HT1080 (cell line): Measurements from ENCODE around the gene EPB42. TPM values are rescaled to one million over a fixed set of nuclear protein-coding genes. Genes with fewer than 3 reads are reported as not detected.
A peak's percentile ranks its signal among the peaks of the same experiment; 100 is the strongest.

Experiments used
- DNase-seq: peaks from one replicate; pipeline ENCODE4 v3.0.0-alpha.2; 2015; ENCODE audit warnings: low read depth
- polyA plus RNA-seq, 2 experiments: library from polyadenylated mRNA; depleted of rRNA; stranded (reverse); fragments of >200 nt; gene quantifications; 2 replicates each; pipeline ENCODE4 v1.2.3, GENCODE V29; 2015
- total RNA-seq: library from RNA; depleted of rRNA; stranded (reverse); fragments of >200 nt; shearing (Covaris generic); gene quantifications from 2 replicates; pipeline ENCODE4 v1.2.3, GENCODE V29; 2014; rRNA removed

Gene EPB42
- not detected in 2 replicates for total RNA-seq
- polyA plus RNA-seq (2015; cell fraction: cytosol; rRNA removed): not detected in 2 replicates
- polyA plus RNA-seq (2015; cell fraction: nucleus; rRNA removed): not detected in 2 replicates

DNA sequence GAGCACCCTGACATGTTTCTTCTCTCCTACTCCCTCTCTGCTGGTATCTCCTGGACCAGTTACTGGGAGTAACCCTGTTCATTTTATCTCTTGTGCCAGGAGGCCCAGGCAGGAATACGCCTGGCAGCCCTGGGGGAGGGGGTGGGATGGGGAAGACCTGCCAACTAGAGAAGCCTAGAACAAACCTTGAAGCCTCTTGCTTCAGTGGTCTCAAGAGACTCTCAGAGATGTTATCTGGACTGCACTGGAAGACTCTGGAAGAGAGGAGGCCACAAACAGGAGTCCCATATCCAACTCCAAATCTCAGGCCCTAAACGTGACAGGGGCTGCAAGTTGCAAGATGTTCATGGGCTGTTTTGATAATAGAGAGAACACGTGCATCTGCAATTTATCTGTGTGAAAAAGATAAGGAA is at the start of gene EPB42:
Gene EPB42 (minus strand): TSS at position 28 of the 413 bp plus-strand sequence. CDS start 193 bp downstream, outside the sequence.
- no peak for DNase-seq

GRCh38 chr15:43270113-43270665 is 49.4 kb upstream of the EPB42 start:
- no peak for DNase-seq

DNA sequence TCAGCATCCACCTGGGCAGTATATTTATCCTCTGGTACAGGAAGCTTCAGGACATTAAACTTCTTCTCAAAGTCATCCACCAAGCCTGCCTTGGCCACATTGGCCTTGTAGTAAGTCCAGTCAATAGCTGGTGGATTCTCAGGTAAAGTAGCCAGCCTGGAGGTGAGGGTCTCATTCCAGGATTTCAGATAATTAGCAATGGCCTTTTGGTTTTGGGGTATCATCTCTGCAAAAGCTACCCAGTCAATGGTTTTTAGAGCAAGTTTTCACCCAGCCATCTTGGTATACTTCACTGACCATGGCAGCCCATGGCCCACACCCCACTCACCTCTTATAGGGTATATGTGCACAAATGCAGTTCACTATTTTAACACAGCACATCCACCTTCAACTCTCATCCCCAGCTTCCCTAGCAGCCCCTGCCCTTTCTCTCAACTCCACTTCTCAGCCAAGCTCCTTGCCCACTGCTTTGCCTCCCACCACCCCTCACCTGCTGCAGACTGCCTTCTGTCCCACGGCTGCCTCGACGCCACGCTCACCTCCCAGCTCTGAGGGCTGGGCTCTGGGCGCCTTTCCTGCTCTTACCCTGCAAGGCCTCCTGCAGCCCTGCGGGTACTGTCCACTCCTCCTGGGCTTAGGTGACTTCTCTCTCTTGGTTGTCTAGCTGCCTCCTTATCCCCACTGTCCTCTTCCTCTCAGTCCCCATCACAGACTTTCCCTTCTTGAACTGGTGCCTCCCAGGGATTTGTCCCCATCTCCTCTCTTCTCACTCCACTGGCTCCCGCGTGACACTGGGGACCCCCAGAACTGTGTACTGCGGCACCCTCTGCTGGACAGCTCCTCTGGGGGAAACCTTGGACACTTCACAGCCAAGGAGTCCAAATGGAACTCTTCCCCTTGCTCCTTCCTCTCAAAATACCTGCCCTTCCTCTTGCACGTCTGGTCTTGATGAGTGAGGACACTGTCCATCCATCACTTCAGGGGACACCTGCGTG is 47.6 kb upstream of the EPB42 start:
- peak; percentile 17 for DNase-seq

DNA sequence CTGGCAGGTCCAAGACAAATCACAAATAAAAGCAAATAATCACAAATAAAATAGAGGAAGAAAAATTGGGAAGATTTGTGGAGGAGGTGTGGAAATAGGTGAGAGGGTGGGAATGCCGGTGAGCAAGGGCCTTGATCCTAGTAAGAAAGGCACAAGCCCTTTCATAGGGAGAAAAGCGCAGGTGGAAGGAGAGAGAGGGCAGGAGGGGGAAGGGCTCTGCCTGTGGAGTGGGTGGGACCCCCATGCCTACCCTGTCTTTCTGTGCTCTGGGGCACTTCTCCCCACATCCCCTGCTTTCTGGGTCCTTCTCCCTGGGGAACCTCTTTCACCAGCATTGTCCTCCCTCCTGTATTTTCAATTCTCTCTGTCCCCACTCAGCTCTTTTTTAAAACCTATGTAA is 46.6 kb upstream of the EPB42 start:
- DNase-seq: no peak

GRCh38 chr15:43266834-43267233 is 46.0 kb upstream of the EPB42 start, which contains the start of gene TGM5:
TSS of gene TGM5 (minus strand) at chr15:43266928. CDS start at chr15:43266849, 79 bp downstream.
- no peak for DNase-seq

GRCh38 chr15:43266386-43266785 is 45.6 kb upstream of the EPB42 start:
- DNase-seq: no peak

DNA sequence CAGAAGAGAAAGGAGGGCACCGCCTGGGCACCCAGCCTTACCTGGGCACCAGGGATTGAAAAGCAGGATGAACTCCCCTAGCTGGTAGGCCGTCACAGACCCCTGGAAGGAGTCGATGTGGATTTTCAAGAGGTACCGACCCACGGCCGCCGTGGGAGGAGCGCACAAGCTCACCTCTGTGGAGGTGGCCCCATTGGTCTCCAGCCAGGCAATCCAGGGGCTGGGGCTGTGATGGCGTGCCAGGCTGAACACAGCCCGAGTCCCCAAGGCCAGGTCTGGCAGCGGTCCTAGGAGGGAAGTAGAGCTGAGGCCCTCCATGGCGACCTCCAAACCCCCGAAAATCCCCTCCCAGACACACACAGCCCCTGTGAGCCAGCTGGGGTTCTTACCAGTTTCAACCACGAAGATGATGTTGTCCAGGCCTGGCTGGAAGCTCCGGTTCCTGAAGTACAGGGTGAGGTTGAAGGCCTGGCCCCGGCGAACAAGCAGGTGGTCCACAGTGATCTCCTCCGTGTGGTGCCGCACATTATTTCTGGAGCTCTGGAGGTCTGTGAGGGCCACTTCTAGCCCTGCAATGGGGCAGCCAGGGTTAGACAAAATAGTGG is 39.3 kb upstream of the EPB42 start:
- no peak for DNase-seq

DNA sequence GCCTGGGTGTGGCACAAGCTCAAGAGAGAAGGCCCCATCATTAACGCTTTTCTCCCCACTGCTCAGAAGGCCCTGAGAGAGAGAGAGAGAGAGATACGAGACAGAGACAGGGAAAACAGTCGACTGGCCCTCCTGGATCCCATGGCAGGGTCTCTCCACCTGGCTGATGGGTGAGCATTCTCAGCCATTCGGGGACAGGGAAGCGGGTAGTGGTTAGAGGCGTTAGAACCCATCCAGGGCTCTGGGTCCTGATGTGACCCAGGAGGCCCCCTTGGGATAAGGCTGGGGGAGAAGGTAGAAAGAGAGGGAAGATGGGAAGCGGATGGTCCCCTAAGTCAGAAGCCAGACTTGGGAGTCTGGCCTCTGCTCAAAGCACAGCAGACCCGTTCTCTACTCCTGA is 38.0 kb upstream of the EPB42 start:
- DNase-seq: no peak

GRCh38 chr15:43256341-43256740 is 35.5 kb upstream of the EPB42 start:
- no peak for DNase-seq

- no peak for DNase-seq
These were observed 34.6 kb upstream of the EPB42 start for GRCh38 chr15:43255376-43255775.

DNA sequence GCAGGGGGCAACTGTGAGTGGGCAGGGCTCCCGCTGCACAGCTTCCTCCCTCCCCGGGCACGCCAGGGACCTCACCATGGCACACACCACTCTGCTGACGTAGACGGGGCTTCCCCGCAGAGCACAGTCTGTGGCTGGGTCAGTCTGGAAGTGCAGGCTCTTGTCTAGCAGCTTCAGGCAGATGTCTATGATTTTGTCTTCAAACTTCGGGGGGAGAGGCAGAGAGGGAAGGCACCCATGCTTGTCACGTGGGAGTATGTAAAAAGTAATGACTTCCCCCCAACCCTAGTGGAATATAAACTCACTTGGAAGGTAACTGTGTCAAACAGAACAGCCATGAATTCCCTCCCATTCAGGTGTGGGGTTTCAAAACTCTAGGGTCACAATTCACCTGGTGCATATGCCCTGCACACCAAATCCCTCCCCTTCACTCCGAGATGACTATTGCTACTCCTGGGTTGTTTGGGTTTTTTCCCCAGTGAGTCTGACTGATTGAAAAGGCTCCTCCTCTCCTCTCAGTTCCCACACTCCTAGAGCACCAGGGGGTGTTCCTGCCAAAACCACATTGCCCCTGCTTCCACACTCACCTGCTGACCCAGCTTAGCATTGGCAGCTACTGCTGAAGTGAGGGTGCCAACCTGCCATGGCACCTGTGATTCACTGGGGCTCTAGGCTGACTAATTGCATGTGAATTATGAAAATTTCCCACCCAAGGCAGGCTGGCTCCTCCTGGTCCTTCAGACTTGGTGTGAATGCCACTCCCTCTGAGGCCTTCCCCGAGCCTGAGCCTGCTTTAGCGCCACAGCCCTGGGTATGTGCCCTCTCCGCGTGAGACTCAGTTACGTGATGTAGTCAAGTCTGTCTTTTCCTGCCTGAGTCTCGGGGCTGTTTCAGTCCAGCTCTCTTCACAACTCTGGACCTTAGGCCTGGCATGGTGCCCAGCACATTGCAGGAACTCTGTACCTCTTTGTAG is 32.9 kb upstream of the EPB42 start:
- DNase-seq: peak; percentile 93

DNA sequence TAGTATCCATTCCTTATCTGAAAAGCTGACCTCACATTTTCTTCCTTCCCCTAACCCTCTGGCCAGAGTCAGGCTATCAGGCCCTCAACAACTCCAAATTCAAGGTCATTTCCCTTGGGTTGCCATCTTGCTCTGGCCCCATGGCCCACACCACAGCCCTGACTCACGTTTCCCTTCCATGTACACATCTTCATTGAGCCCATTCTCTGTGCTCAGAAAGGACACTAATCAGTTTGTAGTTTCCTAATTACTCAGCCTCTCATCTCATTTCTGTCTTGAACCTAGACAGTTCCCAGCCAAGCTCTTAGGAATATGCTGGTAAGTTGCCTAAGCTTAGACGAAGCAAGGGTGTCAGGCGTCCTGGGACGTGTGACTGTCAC is 31.0 kb upstream of the EPB42 start:
- DNase-seq: peak; percentile 28

GRCh38 chr15:43251185-43251870 is 30.5 kb upstream of the EPB42 start:
- DNase-seq: peak; percentile 26

- DNase-seq: no peak
These were observed 30.0 kb upstream of the EPB42 start for GRCh38 chr15:43250785-43251184.

GRCh38 chr15:43249699-43250203 is 28.9 kb upstream of the EPB42 start:
- DNase-seq: peak; percentile 96

- DNase-seq: no peak
These were observed 28.4 kb upstream of the EPB42 start for GRCh38 chr15:43249236-43249635.

GRCh38 chr15:43246261-43246774 is 25.5 kb upstream of the EPB42 start:
- no peak for DNase-seq

DNA sequence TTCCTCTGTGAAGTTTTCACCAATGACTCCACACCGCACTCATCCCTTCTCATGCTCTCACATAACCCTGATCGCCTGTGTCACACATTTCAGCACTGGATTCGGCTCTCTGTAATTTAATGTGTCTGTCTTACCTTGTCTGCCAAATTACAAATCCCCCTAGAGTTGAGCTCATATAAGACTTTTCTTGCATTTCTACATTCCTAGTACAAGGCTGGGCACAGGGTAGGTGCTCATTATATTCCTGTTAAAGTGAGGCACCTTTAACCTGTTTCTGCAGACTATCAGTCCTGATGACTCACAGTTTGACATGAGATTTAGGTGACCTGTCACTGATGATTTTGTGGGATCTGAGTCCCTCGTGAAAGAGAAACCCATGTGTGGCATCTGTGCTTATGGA is 23.3 kb upstream of the EPB42 start:
- DNase-seq: no peak

GRCh38 chr15:43243020-43243645 is 22.3 kb upstream of the EPB42 start:
- DNase-seq: no peak
